Chondrocyte (in vitro differentiated cells): Measurements from ENCODE around the gene RHOT2. TPM values are rescaled to one million over a fixed set of nuclear protein-coding genes. Genes with fewer than 3 reads are reported as not detected.
A peak's percentile ranks its signal among the peaks of the same experiment; 100 is the strongest.

Experiments
- DNase-seq: peaks from one replicate; pipeline ENCODE4 v3.0.0; 2021; ENCODE audit warnings: mixed read lengths, low spot score
- H3K27ac Mint-ChIP-seq: one replicate; pipeline ENCODE4 v1.8.0; 2021; ENCODE audit warnings: mild to moderate bottlenecking, moderate library complexity, mixed read lengths; ENCODE audit not compliant: unreplicated experiment
- H3K27me3 Mint-ChIP-seq: 2 replicates; pipeline ENCODE4 v1.8.0; 2021; ENCODE audit warnings: low read depth, mixed read lengths
- H3K36me3 Mint-ChIP-seq: 2 replicates; pipeline ENCODE4 v1.8.0; 2021; ENCODE audit warnings: low read depth, mixed read lengths
- H3K4me1 Mint-ChIP-seq: 2 replicates; pipeline ENCODE4 v1.8.0; 2021; ENCODE audit warnings: low read depth, mild to moderate bottlenecking, mixed read lengths
- H3K4me3 Mint-ChIP-seq: one replicate; pipeline ENCODE4 v1.8.0; 2021; ENCODE audit warnings: mild to moderate bottlenecking, moderate library complexity, mixed read lengths; ENCODE audit not compliant: unreplicated experiment
- H3K9me3 Mint-ChIP-seq: 2 replicates; pipeline ENCODE4 v1.8.0; 2021; ENCODE audit warnings: low read depth, mixed read lengths
- total RNA-seq: library from RNA; stranded (reverse); gene quantifications from 3 replicates; pipeline ENCODE4 v1.2.1, GENCODE V29; 2021
- TF ChIP-seq, protein P1 (sequence below): fragments of 200-600 bp; sonication (generic); IDR thresholded peaks from 2 replicates; pipeline ENCODE4 v1.5.0; 2021; ENCODE audit warnings: antibody characterized with exemption, mild to moderate bottlenecking, moderate library complexity

RHOT2 gene
- total RNA-seq, 1 donor from 2014 or later = 101 TPM

DNA sequence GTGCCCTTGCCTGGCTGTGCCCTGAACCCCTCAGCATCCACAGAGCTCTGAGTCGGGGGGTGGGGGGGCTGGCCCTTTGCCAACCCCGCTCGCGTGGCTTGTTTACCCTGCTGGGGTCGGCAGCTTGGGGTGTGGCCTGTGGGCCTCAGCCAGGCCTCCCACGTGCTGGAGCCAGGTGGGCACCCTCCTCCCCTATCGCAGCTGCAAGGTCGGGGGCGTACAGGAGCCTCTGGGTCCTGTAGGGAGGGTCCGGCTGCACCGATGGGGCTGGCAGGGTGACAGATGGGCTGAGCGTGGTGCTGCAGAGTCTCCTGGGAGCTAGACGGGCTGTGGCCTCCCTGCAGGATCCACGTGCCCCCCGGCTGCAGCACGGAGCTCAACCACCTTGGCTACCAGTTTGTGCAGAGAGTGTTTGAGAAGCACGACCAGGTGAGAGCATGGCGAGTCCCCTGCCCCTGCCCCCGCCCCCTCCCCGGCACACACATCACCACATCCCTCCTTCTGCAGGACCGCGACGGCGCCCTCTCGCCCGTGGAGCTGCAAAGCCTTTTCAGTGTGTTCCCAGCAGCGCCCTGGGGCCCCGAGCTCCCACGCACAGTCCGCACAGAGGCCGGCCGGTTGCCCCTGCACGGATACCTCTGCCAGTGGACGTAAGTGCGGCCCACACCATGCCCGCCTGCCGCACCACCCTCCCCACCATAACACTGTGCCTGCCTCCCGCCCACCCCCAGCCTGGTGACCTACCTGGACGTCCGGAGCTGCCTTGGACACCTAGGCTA lies 3.6 kb downstream of the RHOT2 start:
- Mint-ChIP-seq H3K4me3 (no peak overlapping the region), H3K4me1 (peaks cover 15% of the 10 kb centered on the region), H3K27me3 (no peaks in the 10 kb centered on the region), H3K36me3 (peaks cover 2% of the 10 kb centered on the region), H3K9me3 (no peaks in the 10 kb centered on the region), H3K27ac (no peak overlapping the region)
- TF ChIP-seq, protein P1, sequence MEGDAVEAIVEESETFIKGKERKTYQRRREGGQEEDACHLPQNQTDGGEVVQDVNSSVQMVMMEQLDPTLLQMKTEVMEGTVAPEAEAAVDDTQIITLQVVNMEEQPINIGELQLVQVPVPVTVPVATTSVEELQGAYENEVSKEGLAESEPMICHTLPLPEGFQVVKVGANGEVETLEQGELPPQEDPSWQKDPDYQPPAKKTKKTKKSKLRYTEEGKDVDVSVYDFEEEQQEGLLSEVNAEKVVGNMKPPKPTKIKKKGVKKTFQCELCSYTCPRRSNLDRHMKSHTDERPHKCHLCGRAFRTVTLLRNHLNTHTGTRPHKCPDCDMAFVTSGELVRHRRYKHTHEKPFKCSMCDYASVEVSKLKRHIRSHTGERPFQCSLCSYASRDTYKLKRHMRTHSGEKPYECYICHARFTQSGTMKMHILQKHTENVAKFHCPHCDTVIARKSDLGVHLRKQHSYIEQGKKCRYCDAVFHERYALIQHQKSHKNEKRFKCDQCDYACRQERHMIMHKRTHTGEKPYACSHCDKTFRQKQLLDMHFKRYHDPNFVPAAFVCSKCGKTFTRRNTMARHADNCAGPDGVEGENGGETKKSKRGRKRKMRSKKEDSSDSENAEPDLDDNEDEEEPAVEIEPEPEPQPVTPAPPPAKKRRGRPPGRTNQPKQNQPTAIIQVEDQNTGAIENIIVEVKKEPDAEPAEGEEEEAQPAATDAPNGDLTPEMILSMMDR = no peak
- DNase-seq = no peak

DNA sequence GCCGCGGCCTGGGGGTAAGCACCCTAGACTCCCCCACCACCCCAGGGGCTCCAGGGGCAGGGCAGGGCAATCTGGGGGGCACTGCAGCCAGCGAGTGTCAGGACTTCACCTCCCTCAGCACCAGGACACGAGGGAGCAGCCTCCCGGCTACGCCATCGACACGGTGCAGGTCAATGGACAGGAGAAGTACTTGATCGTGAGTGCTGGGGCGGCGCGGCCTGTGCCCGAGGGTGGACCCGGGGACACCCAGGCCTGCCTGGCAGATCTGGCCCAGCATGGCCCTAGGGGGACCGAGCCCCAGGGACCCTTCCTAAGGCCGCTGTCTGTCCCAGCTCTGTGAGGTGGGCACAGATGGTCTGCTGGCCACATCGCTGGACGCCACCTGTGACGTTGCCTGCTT lies 4.4 kb downstream of the RHOT2 start:
- no peak for DNase-seq
- H3K27me3 Mint-ChIP-seq = no peaks in the 10 kb centered on the region
- TF ChIP-seq, protein P1 = no peak
- no peak overlapping the region for H3K4me3 Mint-ChIP-seq
- no peaks in the 10 kb centered on the region for H3K9me3 Mint-ChIP-seq
- no peak overlapping the region for H3K27ac Mint-ChIP-seq
- peaks cover 2% of the 10 kb centered on the region for H3K36me3 Mint-ChIP-seq
- peaks cover 15% of the 10 kb centered on the region for H3K4me1 Mint-ChIP-seq

DNA sequence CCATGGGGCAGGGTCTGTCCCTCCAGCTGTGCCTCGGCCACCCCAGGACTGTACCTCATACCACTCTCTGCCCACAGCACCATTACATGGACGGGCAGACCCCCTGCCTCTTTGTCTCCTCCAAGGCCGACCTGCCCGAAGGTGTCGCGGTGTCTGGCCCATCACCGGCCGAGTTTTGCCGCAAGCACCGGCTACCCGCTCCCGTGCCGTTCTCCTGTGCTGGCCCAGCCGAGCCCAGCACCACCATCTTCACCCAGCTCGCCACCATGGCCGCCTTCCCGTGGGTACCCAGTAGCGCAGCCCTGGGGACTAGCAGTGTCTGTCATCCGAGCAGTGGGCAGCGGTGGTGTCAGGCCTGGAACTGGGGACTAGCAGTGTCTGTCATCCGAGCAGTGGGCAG lies 4.9 kb downstream of the RHOT2 start:
- H3K36me3 Mint-ChIP-seq = peaks cover 2% of the 10 kb centered on the region
- H3K27me3 Mint-ChIP-seq = no peaks in the 10 kb centered on the region
- no peak overlapping the region for H3K4me3 Mint-ChIP-seq
- TF ChIP-seq, protein P1 = no peak
- no peak overlapping the region for H3K27ac Mint-ChIP-seq
- peaks cover 12% of the 10 kb centered on the region for H3K4me1 Mint-ChIP-seq
- DNase-seq = no peak
- no peaks in the 10 kb centered on the region for H3K9me3 Mint-ChIP-seq

DNA sequence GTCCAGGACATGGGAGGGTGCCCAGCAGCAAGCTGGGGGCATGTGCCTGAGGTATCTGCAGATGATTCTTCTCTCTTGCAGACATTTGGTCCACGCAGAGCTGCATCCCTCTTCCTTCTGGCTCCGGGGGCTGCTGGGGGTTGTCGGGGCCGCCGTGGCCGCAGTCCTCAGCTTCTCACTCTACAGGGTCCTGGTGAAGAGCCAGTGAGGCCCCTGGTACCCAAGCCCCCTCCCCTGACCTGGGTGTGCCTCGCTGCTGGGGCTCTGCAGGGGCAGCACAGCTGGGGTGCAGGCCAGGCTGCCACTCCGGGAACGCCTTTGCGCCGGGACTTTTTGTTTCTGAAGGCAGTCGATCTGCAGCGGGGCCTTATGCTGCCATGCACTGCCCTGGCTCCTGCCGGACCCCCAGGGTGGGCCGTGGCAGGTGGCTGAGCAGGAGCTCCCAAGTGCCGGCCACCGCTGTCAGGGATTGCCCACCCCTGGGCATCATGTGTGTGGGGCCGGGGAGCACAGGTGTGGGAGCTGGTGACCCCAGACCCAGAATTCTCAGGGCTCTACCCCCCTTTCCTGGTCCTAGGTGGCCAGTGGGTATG lies 5.6 kb downstream of the RHOT2 start:
- no peak for DNase-seq

DNA sequence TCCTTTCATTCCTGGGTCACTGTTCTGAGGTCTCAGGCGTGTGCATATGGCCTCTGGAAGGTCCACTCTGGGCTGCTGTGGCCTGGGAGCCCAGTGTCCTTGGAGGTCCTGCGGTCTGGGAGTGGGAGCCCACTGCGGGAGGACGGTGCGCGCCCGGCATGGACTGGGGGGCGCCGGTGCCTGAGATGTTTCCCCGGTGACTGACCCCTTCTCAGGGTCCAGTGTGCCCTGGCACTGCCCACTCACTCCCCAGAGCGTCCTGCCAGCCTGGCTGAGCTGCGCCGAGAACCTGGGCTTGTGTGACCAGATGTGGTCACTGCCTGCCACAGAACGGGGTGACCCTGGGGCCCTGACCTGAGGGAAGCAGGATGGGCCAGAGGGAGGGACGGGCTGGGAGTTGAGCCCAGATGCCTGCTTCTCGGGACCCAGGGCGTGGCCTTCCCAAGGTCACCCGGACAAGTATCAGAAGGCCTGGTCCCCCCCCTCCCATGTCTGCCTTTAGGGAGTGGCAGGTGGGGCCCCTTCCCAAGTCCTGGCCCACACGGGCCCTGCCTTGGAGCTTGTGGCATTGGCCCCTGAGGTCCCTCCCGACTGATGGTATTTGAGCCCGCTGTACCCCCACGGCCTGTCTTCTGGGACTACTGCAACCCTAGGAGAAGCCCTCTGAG lies 6.4 kb downstream of the RHOT2 start:
- Mint-ChIP-seq H3K27me3 (no peaks in the 10 kb centered on the region), H3K4me3 (no peak overlapping the region), H3K36me3 (peaks cover 2% of the 10 kb centered on the region), H3K9me3 (no peaks in the 10 kb centered on the region), H3K4me1 (peaks cover 12% of the 10 kb centered on the region), H3K27ac (peak overlapping the region; percentile 57)
- DNase-seq = no peak
- TF ChIP-seq, protein P1 = no peak

More for the DNA sequence above, 5.6 kb downstream of the RHOT2 start:
- peaks cover 12% of the 10 kb centered on the region for H3K4me1 Mint-ChIP-seq
- no peaks in the 10 kb centered on the region for H3K27me3 Mint-ChIP-seq
- no peak overlapping the region for H3K4me3 Mint-ChIP-seq
- H3K27ac Mint-ChIP-seq = no peak overlapping the region
- H3K36me3 Mint-ChIP-seq = peaks cover 2% of the 10 kb centered on the region
- no peaks in the 10 kb centered on the region for H3K9me3 Mint-ChIP-seq
- TF ChIP-seq, protein P1 = no peak
